ENCODE measurements around the gene BABAM2.

DNA sequence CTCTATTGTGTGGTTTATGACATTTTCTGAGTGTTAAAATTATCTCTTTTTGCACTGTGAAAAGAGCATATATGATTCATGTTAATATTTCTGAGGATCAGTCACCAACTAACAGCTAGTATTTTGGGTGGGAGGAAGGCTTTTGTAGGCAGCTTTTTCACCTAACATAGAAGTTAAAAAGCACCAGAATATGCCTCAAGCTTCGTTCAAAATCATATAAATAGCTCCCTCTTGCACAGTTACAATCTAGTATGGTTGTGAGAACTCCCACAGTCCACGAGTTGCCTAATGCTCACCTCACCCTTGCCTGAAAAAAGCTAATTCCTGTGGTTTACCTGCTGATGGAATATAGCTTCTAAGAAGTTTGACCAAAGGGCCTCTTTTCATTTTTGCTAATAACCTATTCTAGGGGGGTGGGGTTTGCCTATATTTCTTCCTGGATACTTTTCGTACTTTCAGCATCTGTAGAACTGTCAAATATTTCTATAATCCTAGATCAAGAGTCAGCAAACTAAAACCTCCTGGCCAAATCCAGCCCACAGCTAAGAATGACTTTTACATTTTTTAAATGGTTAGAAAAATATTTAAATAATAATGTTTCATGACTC lies 335.0 kb downstream of the BABAM2 start:
- TF ChIP-seq, protein P1, sequence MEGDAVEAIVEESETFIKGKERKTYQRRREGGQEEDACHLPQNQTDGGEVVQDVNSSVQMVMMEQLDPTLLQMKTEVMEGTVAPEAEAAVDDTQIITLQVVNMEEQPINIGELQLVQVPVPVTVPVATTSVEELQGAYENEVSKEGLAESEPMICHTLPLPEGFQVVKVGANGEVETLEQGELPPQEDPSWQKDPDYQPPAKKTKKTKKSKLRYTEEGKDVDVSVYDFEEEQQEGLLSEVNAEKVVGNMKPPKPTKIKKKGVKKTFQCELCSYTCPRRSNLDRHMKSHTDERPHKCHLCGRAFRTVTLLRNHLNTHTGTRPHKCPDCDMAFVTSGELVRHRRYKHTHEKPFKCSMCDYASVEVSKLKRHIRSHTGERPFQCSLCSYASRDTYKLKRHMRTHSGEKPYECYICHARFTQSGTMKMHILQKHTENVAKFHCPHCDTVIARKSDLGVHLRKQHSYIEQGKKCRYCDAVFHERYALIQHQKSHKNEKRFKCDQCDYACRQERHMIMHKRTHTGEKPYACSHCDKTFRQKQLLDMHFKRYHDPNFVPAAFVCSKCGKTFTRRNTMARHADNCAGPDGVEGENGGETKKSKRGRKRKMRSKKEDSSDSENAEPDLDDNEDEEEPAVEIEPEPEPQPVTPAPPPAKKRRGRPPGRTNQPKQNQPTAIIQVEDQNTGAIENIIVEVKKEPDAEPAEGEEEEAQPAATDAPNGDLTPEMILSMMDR (IDR thresholded peaks at IDR 0.05) = no peak
- TF ChIP-seq POLR2A (IDR thresholded peaks at IDR 0.05; ENCODE audit: low read depth) = no peak
- no peak for TF ChIP-seq EP300 (IDR thresholded peaks at IDR 0.05)
- no peak for TF ChIP-seq POLR2AphosphoS5 (IDR thresholded peaks at IDR 0.05)

All from esophagus muscularis mucosa (tissue), 4 donors.